HCT116 (cell line): Measurements from ENCODE around the gene GABRE. TPM values are rescaled to one million over a fixed set of nuclear protein-coding genes. Genes with fewer than 3 reads are reported as not detected.

ENCODE experiments used
- ATAC-seq: fragments of 200-7000 bp; cut with Tn5 transposase; 2 replicates; pipeline ENCODE4 v1.9.1; 2020; ENCODE audit warnings: mild to moderate bottlenecking, moderate library complexity
- BruUV-seq: library from RNA; stranded (reverse); fragments of 400-500 nt; replicated peaks from 2 replicates; lab custom pipeline; 2021; lab: Mats Ljungman, UMichigan
- CTCF ChIA-PET: fragments of 300-600 bp; sonication (Branson Sonifier 250); formaldehyde crosslinking; loops from one replicate; lab custom pipeline; 2021; ENCODE audit warnings: antibody characterized with exemption; lab: Charles Lee
- POLR2A ChIA-PET: fragments of 300-600, 350-600 bp; sonication (Branson Sonifier 250); formaldehyde crosslinking; loops from one replicate; lab custom pipeline; 2021; ENCODE audit warnings: antibody characterized with exemption; lab: Charles Lee
- RAD21 ChIA-PET, 2 experiments: fragments of 300-600 bp; sonication (Branson Sonifier 250); formaldehyde crosslinking; loops; one replicate each; lab custom pipeline; 2023; ENCODE audit warnings: low total read pairs in 2 of 2; ENCODE audit not compliant: uncharacterized antibody in 2 of 2, unreplicated experiment in 2 of 2, low non-redundant PET in 1 of 2; lab: Charles Lee
- DNase-seq: peaks from one replicate; pipeline ENCODE4 v3.0.0-alpha.2; 2010; ENCODE audit warnings: low read depth, low spot score
- H2AFZ ChIP-seq: fragments of 200-600 bp; shearing (Covaris generic), sonication (generic); 2 replicates; pipeline ENCODE4 v1.6.1; 2017; ENCODE audit warnings: low read depth, mixed run types, mixed read lengths, antibody characterized with exemption, low read length; ENCODE audit not compliant: poor library complexity, severe bottlenecking
- H3K27ac ChIP-seq: 2 replicates; pipeline ENCODE4 v1.5.1; 2012; ENCODE audit warnings: low read depth, low read length
- H3K27me3 ChIP-seq: fragments of 200-600 bp; sonication (generic); 2 replicates; pipeline ENCODE4 v1.6.1; 2016; ENCODE audit warnings: mixed run types, low read length, mixed read lengths; ENCODE audit not compliant: insufficient read depth
- H3K36me3 ChIP-seq, 2 experiments: fragments of 200-500 bp in 1 of 2; fragments of 200-600 bp in 1 of 2; sonication (Bioruptor generic) in 1 of 2; sonication (generic) in 1 of 2; 2 replicates each; pipeline versions ENCODE4 v1.5.1 to v1.6.1; 2014 to 2016; ENCODE audit warnings: low read length in 2 of 2, inconsistent platforms in 1 of 2, mixed read lengths in 1 of 2, mixed run types in 1 of 2; ENCODE audit not compliant: insufficient read depth in 2 of 2, control insufficient read depth in 1 of 2
- H3K4me1 ChIP-seq, 2 experiments: fragments of 200-600 bp in 1 of 2; sonication (generic) in 1 of 2; 2 replicates each; pipeline versions ENCODE4 v1.5.1 to v1.6.1; 2012 to 2017; ENCODE audit warnings: low read length in 2 of 2, inconsistent platforms in 1 of 2, mild to moderate bottlenecking in 1 of 2, mixed read lengths in 1 of 2, mixed run types in 1 of 2, moderate library complexity in 1 of 2; ENCODE audit not compliant: insufficient read depth in 2 of 2, control insufficient read depth in 1 of 2
- H3K4me2 ChIP-seq: fragments of 200-600 bp; sonication (generic); 2 replicates; pipeline ENCODE4 v1.6.1; 2017; ENCODE audit warnings: mixed run types, low read length, mixed read lengths
- H3K4me3 ChIP-seq, 2 experiments: fragments of 200-600 bp in 1 of 2; sonication (generic) in 1 of 2; replicated peaks in 1 of 2; 2 replicates each; pipeline ENCODE4 v1.5.1; 2011 to 2016; ENCODE audit warnings: low read length in 2 of 2, control low read depth in 1 of 2, low read depth in 1 of 2, mild to moderate bottlenecking in 1 of 2, mixed read lengths in 1 of 2, mixed run types in 1 of 2
- H3K79me2 ChIP-seq: fragments of 200-600 bp; sonication (generic); 2 replicates; pipeline ENCODE4 v1.6.1; 2017; ENCODE audit warnings: mild to moderate bottlenecking, mixed run types, low read length, moderate library complexity, mixed read lengths; ENCODE audit not compliant: insufficient read depth
- H3K9ac ChIP-seq: fragments of 200-600 bp; sonication (generic); 2 replicates; pipeline ENCODE4 v1.6.1; 2016; ENCODE audit warnings: low read length, mixed read lengths
- H3K9me2 ChIP-seq: fragments of 200-600 bp; sonication (generic), shearing (Covaris generic); 2 replicates; pipeline ENCODE4 v1.6.1; 2017; ENCODE audit warnings: mixed run types, mild to moderate bottlenecking, moderate library complexity; ENCODE audit not compliant: insufficient read depth
- H3K9me3 ChIP-seq, 2 experiments: fragments of 200-500 bp in 1 of 2; fragments of 200-600 bp in 1 of 2; sonication (Bioruptor generic) in 1 of 2; sonication (generic) in 1 of 2; 2 replicates each; pipeline ENCODE4 v1.6.1; 2014 to 2017; ENCODE audit warnings: low read length in 2 of 2, mixed read lengths in 2 of 2, inconsistent platforms in 1 of 2, low read depth in 1 of 2, mild to moderate bottlenecking in 1 of 2, mixed run types in 1 of 2, moderate library complexity in 1 of 2; ENCODE audit not compliant: control insufficient read depth in 1 of 2, insufficient read depth in 1 of 2
- H4K20me1 ChIP-seq: fragments of 200-600 bp; sonication (generic), shearing (Covaris generic); 2 replicates; pipeline ENCODE4 v1.6.1; 2017; ENCODE audit warnings: mixed run types, mild to moderate bottlenecking, moderate library complexity; ENCODE audit not compliant: insufficient read depth
- ATF3 ChIP-seq: IDR thresholded peaks from 2 replicates; pipeline ENCODE4 v1.6.1; 2012
- CBX3 ChIP-seq: IDR thresholded peaks from 2 replicates; pipeline ENCODE4 v1.6.1; 2012; ENCODE audit warnings: low read depth
- EGR1 ChIP-seq: IDR thresholded peaks from 2 replicates; pipeline ENCODE4 v1.6.1; 2012; ENCODE audit warnings: low read depth
- EZH2phosphoT487 ChIP-seq: fragments of 200-600 bp; IDR thresholded peaks from 2 replicates; pipeline ENCODE4 v1.6.1; 2018; ENCODE audit warnings: antibody characterized with exemption, borderline replicate concordance
- MAX ChIP-seq: IDR thresholded peaks from 2 replicates; pipeline ENCODE4 v1.6.1; 2012
- POLR2A ChIP-seq: IDR thresholded peaks from 2 replicates; pipeline ENCODE4 v1.7.0; 2011; ENCODE audit warnings: borderline replicate concordance; ENCODE audit not compliant: insufficient read depth, insufficient read length; ENCODE audit errors: extremely low read depth
- POLR2AphosphoS5 ChIP-seq: IDR thresholded peaks from 2 replicates; pipeline ENCODE4 v1.6.1; 2011; ENCODE audit warnings: mild to moderate bottlenecking, low read depth, low read length, moderate library complexity
- SRF ChIP-seq: IDR thresholded peaks from 2 replicates; pipeline ENCODE4 v1.6.1; 2012; ENCODE audit warnings: low read depth
- TCF7L2 ChIP-seq: IDR thresholded peaks from 2 replicates; pipeline ENCODE4 v1.7.0; 2011; ENCODE audit warnings: borderline replicate concordance, inconsistent platforms; ENCODE audit not compliant: insufficient read depth, insufficient read length; ENCODE audit errors: extremely low read depth
- ZFX ChIP-seq: fragments of 450-650 bp; IDR thresholded peaks from 2 replicates; pipeline ENCODE4 v1.6.1; 2017
- ZNF274 ChIP-seq: fragments of 200-500 bp; sonication (Bioruptor generic); IDR thresholded peaks from 2 replicates; pipeline ENCODE4 v1.6.1; 2014; ENCODE audit warnings: mild to moderate bottlenecking, low read depth, low read length, inconsistent platforms
- intact Hi-C: fragments of 100-400 bp; cut with micrococcal nuclease; formaldehyde crosslinking; loops from 2 replicates; pipeline ENCODE4 v1.10.0; 2022
- total RNA-seq: library from RNA; stranded (reverse); gene quantifications from one replicate; pipeline ENCODE4 v1.2.1, GENCODE V29; 2021; ENCODE audit not compliant: unreplicated experiment

Gene GABRE
- total RNA-seq, 1 experiment from 2014 or later = 3.9 TPM

- Histone ChIP-seq H3K36me3 (no peaks in the 10 kb centered on the region), H3K4me2 (no peak overlapping the region), H3K4me3 (no peak overlapping the region), H3K9me2 (no peaks in the 10 kb centered on the region), H3K27ac (no peak overlapping the region), H4K20me1 (no peaks in the 10 kb centered on the region), H3K9me3 (no peaks in the 10 kb centered on the region), H3K4me1 (no peaks in the 10 kb centered on the region), H2AFZ (no peak overlapping the region), H3K9ac (no peak overlapping the region), H3K27me3 (no peaks in the 10 kb centered on the region)
- BruUV-seq = no TSS peak
- ATAC-seq = no peak
- intact Hi-C loops = no loop called here
- no peak for DNase-seq
- POLR2A ChIA-PET = no interaction called here
- RAD21 ChIA-PET = no interaction called here
- TF ChIP-seq EZH2phosphoT487 (no peak), TCF7L2 (no peak), ZFX (no peak), POLR2AphosphoS5 (no peak), SRF (no peak), CBX3 (no peak), ATF3 (no peak)
- TF ChIP-seq, all 23 proteins: peak for 0
- H3K79me2 ChIP-seq = no peaks in the 10 kb centered on the region
- CTCF ChIA-PET = no interaction called here
Measured at GRCh38 chrX:151999813-152000212, 25.3 kb upstream of the GABRE start.

- no peaks in the 10 kb centered on the region for H3K36me3 ChIP-seq
- H3K4me2 ChIP-seq = no peak overlapping the region
- H3K79me2 ChIP-seq = no peaks in the 10 kb centered on the region
- no peak for ATAC-seq
- no peak for DNase-seq
- no peaks in the 10 kb centered on the region for H3K9me2 ChIP-seq
- H3K27me3 ChIP-seq = no peaks in the 10 kb centered on the region
- H3K4me1 ChIP-seq = no peaks in the 10 kb centered on the region
- no peak overlapping the region for H3K9ac ChIP-seq
- ChIA-PET RAD21 (no interaction called here), POLR2A (no interaction called here)
- H3K9me3 ChIP-seq = no peaks in the 10 kb centered on the region
- no peaks in the 10 kb centered on the region for H4K20me1 ChIP-seq
- no peak overlapping the region for H3K27ac ChIP-seq
- H3K4me3 ChIP-seq = no peak overlapping the region
- no peak overlapping the region for H2AFZ ChIP-seq
- no TSS peak for BruUV-seq
- TF ChIP-seq EGR1 = no peak
- no peak for TF ChIP-seq ZNF274
- no peak for TF ChIP-seq MAX
- no peak for TF ChIP-seq POLR2A
- TF ChIP-seq, all 23 proteins: peak for 0
- intact Hi-C loops = no loop called here
- CTCF ChIA-PET = no interaction called here
Measured at GRCh38 chrX:151997539-151997938, 23.1 kb upstream of the GABRE start.
